Activated CD4-positive, alpha-beta memory T cell treated with anti-CD3 and anti-CD28 coated beads for 36 hours (primary cell): ENCODE measurements around the gene C9orf57. TPM values are rescaled to one million over a fixed set of nuclear protein-coding genes. Genes with fewer than 3 reads are reported as not detected.
A peak's percentile ranks its signal among the peaks of the same experiment; 100 is the strongest.

ENCODE experiments used
- CTCF ChIA-PET: fragments of 350-600 bp; sonication (Branson Sonifier 250); formaldehyde crosslinking; loops from one replicate; lab custom pipeline; 2021; ENCODE audit warnings: antibody characterized with exemption, inconsistent platforms; lab: Charles Lee
- POLR2A ChIA-PET: fragments of 350-600 bp; sonication (Branson Sonifier 250); formaldehyde crosslinking; loops from one replicate; lab custom pipeline; 2021; ENCODE audit warnings: antibody characterized with exemption; lab: Charles Lee
- DNase-seq: peaks from one replicate; pipeline ENCODE4 v3.0.0-alpha.2; 2020
- H3K27ac Mint-ChIP-seq: one replicate; pipeline ENCODE4 v1.8.0; 2021; ENCODE audit warnings: mixed read lengths
- H3K27me3 Mint-ChIP-seq: one replicate; pipeline ENCODE4 v1.8.0; 2021; ENCODE audit warnings: mixed read lengths
- H3K36me3 Mint-ChIP-seq: one replicate; pipeline ENCODE4 v1.8.0; 2021; ENCODE audit warnings: mixed read lengths
- H3K4me1 Mint-ChIP-seq: one replicate; pipeline ENCODE4 v1.8.0; 2021; ENCODE audit warnings: low read depth, mixed read lengths
- H3K4me3 Mint-ChIP-seq: one replicate; pipeline ENCODE4 v1.8.0; 2021; ENCODE audit warnings: mild to moderate bottlenecking, mixed read lengths
- H3K9me3 Mint-ChIP-seq: one replicate; pipeline ENCODE4 v1.8.0; 2021; ENCODE audit warnings: mixed read lengths
- intact Hi-C: fragments of 100-400 bp; cut with micrococcal nuclease; formaldehyde crosslinking; loops from one replicate; pipeline ENCODE4 v1.15.1; 2023
- total RNA-seq, 2 experiments: library from RNA; stranded (reverse); gene quantifications; one replicate each; pipeline ENCODE4 v1.2.3, GENCODE V29; 2021

Gene C9orf57
- total RNA-seq, 2 experiments from 2014 or later, result not detected

- Mint-ChIP-seq H3K9me3 (no peaks in the 10 kb centered on the region), H3K27me3 (peaks cover 9% of the 10 kb centered on the region), H3K36me3 (no peaks in the 10 kb centered on the region), H3K4me1 (peaks cover 5% of the 10 kb centered on the region), H3K27ac (no peak overlapping the region), H3K4me3 (no peak overlapping the region)
- POLR2A ChIA-PET, result no interaction called here
- no peak for DNase-seq
- CTCF ChIA-PET, result interaction anchor here (2.0 kb wide), 1 partner anchor 229 kb away, joined by 5 read pairs; no protein-coding TSS in a partner anchor
- intact Hi-C loops, result no loop called here
Measured at GRCh38 chr9:72043576-72043975, 16.8 kb downstream of the C9orf57 start.

GRCh38 chr9:72042928-72043327 lies 17.5 kb downstream of the C9orf57 start:
- peaks cover 5% of the 10 kb centered on the region for H3K4me1 Mint-ChIP-seq
- CTCF ChIA-PET, result no interaction called here
- H3K9me3 Mint-ChIP-seq, result no peaks in the 10 kb centered on the region
- intact Hi-C loops, result no loop called here
- H3K27me3 Mint-ChIP-seq, result peaks cover 9% of the 10 kb centered on the region
- no peak overlapping the region for H3K27ac Mint-ChIP-seq
- H3K4me3 Mint-ChIP-seq, result no peak overlapping the region
- H3K36me3 Mint-ChIP-seq, result no peaks in the 10 kb centered on the region
- POLR2A ChIA-PET, result no interaction called here
- DNase-seq, result no peak

GRCh38 chr9:72041775-72042194 lies 18.6 kb downstream of the C9orf57 start:
- ChIA-PET CTCF (interaction anchor here (0.6 to 6.2 kb wide), 2 partner anchors 9 to 234 kb away, joined by 3 to 223 read pairs; no protein-coding TSS in a partner anchor), POLR2A (no interaction called here)
- Mint-ChIP-seq H3K4me1 (peaks cover 5% of the 10 kb centered on the region), H3K36me3 (no peaks in the 10 kb centered on the region), H3K9me3 (no peaks in the 10 kb centered on the region), H3K27me3 (peaks cover 6% of the 10 kb centered on the region), H3K27ac (no peak overlapping the region), H3K4me3 (no peak overlapping the region)
- no peak for DNase-seq
- intact Hi-C loops, result no loop called here

GRCh38 chr9:72041369-72041768 lies 19.0 kb downstream of the C9orf57 start:
- ChIA-PET POLR2A (no interaction called here), CTCF (interaction anchor here (0.6 to 6.2 kb wide), 3 partner anchors 9 to 781 kb away, joined by 3 to 223 read pairs (median 24); no protein-coding TSS in a partner anchor)
- Mint-ChIP-seq H3K27ac (no peak overlapping the region), H3K9me3 (no peaks in the 10 kb centered on the region), H3K4me3 (no peak overlapping the region), H3K4me1 (peaks cover 5% of the 10 kb centered on the region), H3K27me3 (peaks cover 6% of the 10 kb centered on the region), H3K36me3 (no peaks in the 10 kb centered on the region)
- intact Hi-C loops, result no loop called here
- no peak for DNase-seq

GRCh38 chr9:72039532-72039931 lies 20.9 kb downstream of the C9orf57 start:
- H3K4me1 Mint-ChIP-seq, result peaks cover 5% of the 10 kb centered on the region
- POLR2A ChIA-PET, result no interaction called here
- no peak overlapping the region for H3K27ac Mint-ChIP-seq
- H3K9me3 Mint-ChIP-seq, result no peaks in the 10 kb centered on the region
- CTCF ChIA-PET, result interaction anchor here (0.6 to 6.2 kb wide), 41 partner anchors 8 to 783 kb away, joined by 3 to 223 read pairs (median 4); no protein-coding TSS in a partner anchor
- H3K4me3 Mint-ChIP-seq, result no peak overlapping the region
- peaks cover 4% of the 10 kb centered on the region for H3K27me3 Mint-ChIP-seq
- H3K36me3 Mint-ChIP-seq, result no peaks in the 10 kb centered on the region
- no peak for DNase-seq
- intact Hi-C loops, result loop anchor here (1.0 kb wide), 3 partner anchors 233 to 783 kb away; no protein-coding TSS in a partner anchor

GRCh38 chr9:72038890-72039410 lies 21.5 kb downstream of the C9orf57 start:
- Mint-ChIP-seq H3K4me3 (no peak overlapping the region), H3K27me3 (peaks cover 4% of the 10 kb centered on the region), H3K36me3 (no peaks in the 10 kb centered on the region), H3K9me3 (no peaks in the 10 kb centered on the region), H3K4me1 (peaks cover 5% of the 10 kb centered on the region), H3K27ac (no peak overlapping the region)
- intact Hi-C loops, result loop anchor here (1.0 kb wide), 3 partner anchors 233 to 783 kb away; no protein-coding TSS in a partner anchor
- CTCF ChIA-PET, result interaction anchor here (0.6 to 6.2 kb wide), 48 partner anchors 8 to 784 kb away, joined by 3 to 223 read pairs (median 4); no protein-coding TSS in a partner anchor
- POLR2A ChIA-PET, result interaction anchor here (1.3 kb wide), 1 partner anchor 233 kb away, joined by 5 read pairs; no protein-coding TSS in a partner anchor
- DNase-seq, result peak; percentile 80

- CTCF ChIA-PET, result interaction anchor here (0.6 to 6.2 kb wide), 36 partner anchors 8 to 784 kb away, joined by 3 to 223 read pairs (median 5); no protein-coding TSS in a partner anchor
- Mint-ChIP-seq H3K27me3 (peaks cover 4% of the 10 kb centered on the region), H3K27ac (no peak overlapping the region), H3K9me3 (no peaks in the 10 kb centered on the region), H3K36me3 (no peaks in the 10 kb centered on the region), H3K4me3 (no peak overlapping the region), H3K4me1 (peaks cover 5% of the 10 kb centered on the region)
- no peak for DNase-seq
- intact Hi-C loops, result no loop called here
- POLR2A ChIA-PET, result interaction anchor here (1.3 kb wide), 1 partner anchor 233 kb away, joined by 5 read pairs; no protein-coding TSS in a partner anchor
Measured at GRCh38 chr9:72038408-72038807, 22.0 kb downstream of the C9orf57 start.

GRCh38 chr9:72037571-72037970 lies 22.8 kb downstream of the C9orf57 start:
- peaks cover 5% of the 10 kb centered on the region for H3K4me1 Mint-ChIP-seq

GRCh38 chr9:72030767-72031166 lies 29.6 kb downstream of the C9orf57 start:
- Mint-ChIP-seq H3K4me3 (no peak overlapping the region), H3K4me1 (no peaks in the 10 kb centered on the region), H3K27ac (no peak overlapping the region), H3K9me3 (no peaks in the 10 kb centered on the region), H3K27me3 (no peaks in the 10 kb centered on the region), H3K36me3 (no peaks in the 10 kb centered on the region)
- POLR2A ChIA-PET, result no interaction called here
- no peak for DNase-seq
- CTCF ChIA-PET, result interaction anchor here (1.0 to 1.7 kb wide), 2 partner anchors 8 to 224 kb away, joined by 5 to 15 read pairs; no protein-coding TSS in a partner anchor
- intact Hi-C loops, result no loop called here

More at GRCh38 chr9:72037571-72037970, 22.8 kb downstream of the C9orf57 start:
- no peaks in the 10 kb centered on the region for H3K36me3 Mint-ChIP-seq
- H3K27me3 Mint-ChIP-seq, result peaks cover 4% of the 10 kb centered on the region
- no peaks in the 10 kb centered on the region for H3K9me3 Mint-ChIP-seq
- DNase-seq, result no peak
- no peak overlapping the region for H3K27ac Mint-ChIP-seq
- H3K4me3 Mint-ChIP-seq, result no peak overlapping the region
- intact Hi-C loops, result no loop called here
- ChIA-PET POLR2A (no interaction called here), CTCF (interaction anchor here (0.7 to 6.2 kb wide), 4 partner anchors 8 to 238 kb away, joined by 3 to 223 read pairs (median 5); no protein-coding TSS in a partner anchor)

GRCh38 chr9:72029986-72030385 lies 30.4 kb downstream of the C9orf57 start:
- H3K27me3 Mint-ChIP-seq, result no peaks in the 10 kb centered on the region
- ChIA-PET CTCF (interaction anchor here (1.0 to 1.7 kb wide), 2 partner anchors 9 to 224 kb away, joined by 5 to 15 read pairs; no protein-coding TSS in a partner anchor), POLR2A (no interaction called here)
- no peak overlapping the region for H3K27ac Mint-ChIP-seq
- intact Hi-C loops, result loop anchor here (5.0 kb wide), 1 partner anchor 743 kb away; no protein-coding TSS in a partner anchor
- no peaks in the 10 kb centered on the region for H3K36me3 Mint-ChIP-seq
- H3K9me3 Mint-ChIP-seq, result no peaks in the 10 kb centered on the region
- no peak for DNase-seq
- no peak overlapping the region for H3K4me3 Mint-ChIP-seq
- no peaks in the 10 kb centered on the region for H3K4me1 Mint-ChIP-seq

GRCh38 chr9:72025906-72026305 lies 34.5 kb downstream of the C9orf57 start:
- Mint-ChIP-seq H3K4me1 (no peaks in the 10 kb centered on the region), H3K27me3 (no peaks in the 10 kb centered on the region), H3K4me3 (no peak overlapping the region), H3K27ac (no peak overlapping the region), H3K9me3 (no peaks in the 10 kb centered on the region), H3K36me3 (no peaks in the 10 kb centered on the region)
- DNase-seq, result no peak
- ChIA-PET CTCF (interaction anchor here (0.6 to 5.0 kb wide), 23 partner anchors 8 to 705 kb away, joined by 3 to 186 read pairs (median 5); partner anchors contain the start of genes ABHD17B and C9orf85), POLR2A (no interaction called here)
- intact Hi-C loops, result loop anchor here (1.0 to 5.0 kb wide), 4 partner anchors 219 to 739 kb away; no protein-coding TSS in a partner anchor

GRCh38 chr9:72023596-72023995 lies 36.8 kb downstream of the C9orf57 start:
- Mint-ChIP-seq H3K36me3 (no peaks in the 10 kb centered on the region), H3K4me1 (no peaks in the 10 kb centered on the region), H3K27me3 (no peaks in the 10 kb centered on the region), H3K27ac (no peak overlapping the region), H3K9me3 (no peaks in the 10 kb centered on the region), H3K4me3 (no peak overlapping the region)
- no peak for DNase-seq
- POLR2A ChIA-PET, result no interaction called here
- intact Hi-C loops, result no loop called here
- CTCF ChIA-PET, result interaction anchor here (0.6 to 5.0 kb wide), 10 partner anchors 13 to 1149 kb away, joined by 3 to 186 read pairs (median 14); no protein-coding TSS in a partner anchor
